SK-N-SH (cell line): ENCODE data around the gene FRYL.

Experiments
- EP300 ChIP-seq, 2 experiments: IDR thresholded peaks; 2 replicates each; pipeline versions ENCODE4 v1.4.0 to v1.6.1; 2012; ENCODE audit warnings: borderline replicate concordance in 1 of 2, low read depth in 1 of 2, low read length in 1 of 2
- GABPA ChIP-seq: IDR thresholded peaks from 2 replicates; pipeline ENCODE4 v1.4.0; 2012; ENCODE audit warnings: low read depth, mild to moderate bottlenecking
- JUND ChIP-seq: IDR thresholded peaks from 2 replicates; pipeline ENCODE4 v1.4.0; 2012
- TEAD4 ChIP-seq: IDR thresholded peaks from 2 replicates; pipeline ENCODE4 v1.4.0; 2012; ENCODE audit warnings: mild to moderate bottlenecking, borderline replicate concordance; ENCODE audit not compliant: insufficient read depth
- TF ChIP-seq, protein P1 (sequence below): IDR thresholded peaks from 2 replicates; pipeline ENCODE4 v1.4.0; 2012; ENCODE audit warnings: low read depth
- TF ChIP-seq, protein P2 (sequence below): IDR thresholded peaks from 2 replicates; pipeline ENCODE4 v1.6.1; 2012; ENCODE audit warnings: mild to moderate bottlenecking, low read depth, low read length, moderate library complexity
- TF ChIP-seq, protein P3 (sequence below): fragments of 200-600 bp; sonication (generic); IDR thresholded peaks from 2 replicates; pipeline ENCODE4 v1.6.1; 2017; ENCODE audit warnings: antibody characterized with exemption, mild to moderate bottlenecking, moderate library complexity

DNA sequence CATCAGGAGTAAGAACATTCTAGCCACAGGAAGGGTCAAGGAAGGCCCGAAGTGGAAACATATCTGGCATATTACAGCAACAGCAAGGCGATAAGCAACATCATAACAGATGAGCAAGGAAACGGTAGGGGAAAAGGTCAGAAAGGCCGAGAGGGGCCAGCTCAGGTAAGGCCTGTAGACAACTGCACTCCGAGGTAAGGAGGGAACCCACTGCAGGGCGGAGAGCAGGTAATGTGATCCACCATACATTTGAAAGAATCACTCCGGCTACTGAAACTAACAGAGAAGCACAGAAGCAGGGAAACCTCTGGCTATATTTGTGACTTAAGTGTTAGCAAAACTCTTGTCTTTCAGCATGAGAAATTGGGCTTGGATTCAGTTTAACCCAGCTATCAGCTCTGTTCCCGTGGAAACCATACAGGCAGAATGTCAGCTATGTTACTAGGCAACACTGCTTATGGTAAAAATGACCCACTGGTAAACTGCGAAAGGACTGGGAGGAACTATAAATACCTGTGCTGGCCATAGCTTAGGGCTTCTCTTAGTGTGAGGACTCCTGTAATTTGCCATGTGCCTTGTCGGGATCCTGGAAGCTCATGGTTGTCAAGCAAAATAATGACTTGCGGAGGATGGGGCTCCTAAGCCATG lies 31.0 kb downstream of the FRYL start:
- TF ChIP-seq, protein P1, sequence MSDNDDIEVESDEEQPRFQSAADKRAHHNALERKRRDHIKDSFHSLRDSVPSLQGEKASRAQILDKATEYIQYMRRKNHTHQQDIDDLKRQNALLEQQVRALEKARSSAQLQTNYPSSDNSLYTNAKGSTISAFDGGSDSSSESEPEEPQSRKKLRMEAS: no peak
- TF ChIP-seq, protein P2, sequence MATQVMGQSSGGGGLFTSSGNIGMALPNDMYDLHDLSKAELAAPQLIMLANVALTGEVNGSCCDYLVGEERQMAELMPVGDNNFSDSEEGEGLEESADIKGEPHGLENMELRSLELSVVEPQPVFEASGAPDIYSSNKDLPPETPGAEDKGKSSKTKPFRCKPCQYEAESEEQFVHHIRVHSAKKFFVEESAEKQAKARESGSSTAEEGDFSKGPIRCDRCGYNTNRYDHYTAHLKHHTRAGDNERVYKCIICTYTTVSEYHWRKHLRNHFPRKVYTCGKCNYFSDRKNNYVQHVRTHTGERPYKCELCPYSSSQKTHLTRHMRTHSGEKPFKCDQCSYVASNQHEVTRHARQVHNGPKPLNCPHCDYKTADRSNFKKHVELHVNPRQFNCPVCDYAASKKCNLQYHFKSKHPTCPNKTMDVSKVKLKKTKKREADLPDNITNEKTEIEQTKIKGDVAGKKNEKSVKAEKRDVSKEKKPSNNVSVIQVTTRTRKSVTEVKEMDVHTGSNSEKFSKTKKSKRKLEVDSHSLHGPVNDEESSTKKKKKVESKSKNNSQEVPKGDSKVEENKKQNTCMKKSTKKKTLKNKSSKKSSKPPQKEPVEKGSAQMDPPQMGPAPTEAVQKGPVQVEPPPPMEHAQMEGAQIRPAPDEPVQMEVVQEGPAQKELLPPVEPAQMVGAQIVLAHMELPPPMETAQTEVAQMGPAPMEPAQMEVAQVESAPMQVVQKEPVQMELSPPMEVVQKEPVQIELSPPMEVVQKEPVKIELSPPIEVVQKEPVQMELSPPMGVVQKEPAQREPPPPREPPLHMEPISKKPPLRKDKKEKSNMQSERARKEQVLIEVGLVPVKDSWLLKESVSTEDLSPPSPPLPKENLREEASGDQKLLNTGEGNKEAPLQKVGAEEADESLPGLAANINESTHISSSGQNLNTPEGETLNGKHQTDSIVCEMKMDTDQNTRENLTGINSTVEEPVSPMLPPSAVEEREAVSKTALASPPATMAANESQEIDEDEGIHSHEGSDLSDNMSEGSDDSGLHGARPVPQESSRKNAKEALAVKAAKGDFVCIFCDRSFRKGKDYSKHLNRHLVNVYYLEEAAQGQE: no peak
- TF ChIP-seq GABPA (no peak), JUND (no peak), EP300 (IDR thresholded peaks at IDR 0.05; ENCODE audit: borderline replicate concordance in 1 of 2, low read depth in 1 of 2, low read length in 1 of 2) (no peak), TEAD4 (no peak)
- TF ChIP-seq, protein P3, sequence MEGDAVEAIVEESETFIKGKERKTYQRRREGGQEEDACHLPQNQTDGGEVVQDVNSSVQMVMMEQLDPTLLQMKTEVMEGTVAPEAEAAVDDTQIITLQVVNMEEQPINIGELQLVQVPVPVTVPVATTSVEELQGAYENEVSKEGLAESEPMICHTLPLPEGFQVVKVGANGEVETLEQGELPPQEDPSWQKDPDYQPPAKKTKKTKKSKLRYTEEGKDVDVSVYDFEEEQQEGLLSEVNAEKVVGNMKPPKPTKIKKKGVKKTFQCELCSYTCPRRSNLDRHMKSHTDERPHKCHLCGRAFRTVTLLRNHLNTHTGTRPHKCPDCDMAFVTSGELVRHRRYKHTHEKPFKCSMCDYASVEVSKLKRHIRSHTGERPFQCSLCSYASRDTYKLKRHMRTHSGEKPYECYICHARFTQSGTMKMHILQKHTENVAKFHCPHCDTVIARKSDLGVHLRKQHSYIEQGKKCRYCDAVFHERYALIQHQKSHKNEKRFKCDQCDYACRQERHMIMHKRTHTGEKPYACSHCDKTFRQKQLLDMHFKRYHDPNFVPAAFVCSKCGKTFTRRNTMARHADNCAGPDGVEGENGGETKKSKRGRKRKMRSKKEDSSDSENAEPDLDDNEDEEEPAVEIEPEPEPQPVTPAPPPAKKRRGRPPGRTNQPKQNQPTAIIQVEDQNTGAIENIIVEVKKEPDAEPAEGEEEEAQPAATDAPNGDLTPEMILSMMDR: no peak
